Measurements from ENCODE around the gene LHFPL3. TPM values are rescaled to one million over a fixed set of nuclear protein-coding genes. Genes with fewer than 3 reads are reported as not detected.
A peak's percentile ranks its signal among the peaks of the same experiment; 100 is the strongest.

LHFPL3 gene
- total RNA-seq, 1 donor from 2014 or later: 0.30 TPM

GRCh38 chr7:104851268-104851667, 522.9 kb downstream of the LHFPL3 start:
- Mint-ChIP-seq H3K4me3 (no peak overlapping the region), H3K4me1 (peaks cover 9% of the 10 kb centered on the region), H3K27me3 (ENCODE audit: insufficient read depth, low read depth) (peaks cover 3% of the 10 kb centered on the region), H3K9me3 (no peaks in the 10 kb centered on the region), H3K36me3 (no peaks in the 10 kb centered on the region), H3K27ac (no peak overlapping the region)
- no peak overlapping the region for H3K4me3 ChIP-seq
- no peaks in the 10 kb centered on the region for H3K79me2 ChIP-seq (ENCODE audit: low read depth)
- no peaks in the 10 kb centered on the region for H3K4me1 ChIP-seq
- no peak overlapping the region for H2AFZ ChIP-seq (replicated peaks)
- H3K9ac ChIP-seq: no peak overlapping the region
- H3K36me3 ChIP-seq: no peaks in the 10 kb centered on the region
- no peaks in the 10 kb centered on the region for H3K9me3 ChIP-seq (ENCODE audit: low read depth)
- H3K4me2 ChIP-seq: no peak overlapping the region
- H4K20me1 ChIP-seq (ENCODE audit: low read depth): no peaks in the 10 kb centered on the region
- H3K27ac ChIP-seq: no peak overlapping the region
- DNase-seq (ENCODE audit: low spot score): no peak
- TF ChIP-seq EZH2 (IDR thresholded peaks at IDR 0.05): no peak
- no peak for TF ChIP-seq EZH2phosphoT487 (IDR thresholded peaks at IDR 0.05)
- TF ChIP-seq CTCF (IDR thresholded peaks at IDR 0.05): no peak
- no peaks in the 10 kb centered on the region for H3K27me3 ChIP-seq
- no peaks in the 10 kb centered on the region for H3F3A ChIP-seq (ENCODE audit: low read depth)

- H3K4me3 Mint-ChIP-seq: no peak overlapping the region
Observed at GRCh38 chr7:104852386-104852785, 524.0 kb downstream of the LHFPL3 start.

GRCh38 chr7:104855861-104856260, 527.5 kb downstream of the LHFPL3 start:
- Mint-ChIP-seq H3K4me3 (no peak overlapping the region), H3K27ac (peak overlapping the region; percentile 51), H3K36me3 (no peaks in the 10 kb centered on the region), H3K4me1 (peaks cover 9% of the 10 kb centered on the region), H3K9me3 (no peaks in the 10 kb centered on the region), H3K27me3 (ENCODE audit: insufficient read depth, low read depth) (no peaks in the 10 kb centered on the region)
- Histone ChIP-seq H3K4me1 (no peaks in the 10 kb centered on the region), H4K20me1 (ENCODE audit: low read depth) (no peaks in the 10 kb centered on the region), H2AFZ (replicated peaks) (no peak overlapping the region), H3K9me3 (ENCODE audit: low read depth) (no peaks in the 10 kb centered on the region), H3K27me3 (peaks cover 7% of the 10 kb centered on the region), H3K36me3 (no peaks in the 10 kb centered on the region), H3K9ac (no peak overlapping the region), H3K4me3 (no peak overlapping the region), H3K4me2 (no peak overlapping the region), H3K27ac (no peak overlapping the region), H3K79me2 (ENCODE audit: low read depth) (no peaks in the 10 kb centered on the region), H3F3A (ENCODE audit: low read depth) (no peaks in the 10 kb centered on the region)
- TF ChIP-seq EZH2phosphoT487 (IDR thresholded peaks at IDR 0.05) (no peak), EZH2 (IDR thresholded peaks at IDR 0.05) (no peak), CTCF (IDR thresholded peaks at IDR 0.05) (no peak)
- no peak for DNase-seq (ENCODE audit: low spot score)

More at GRCh38 chr7:104852386-104852785, 524.0 kb downstream of the LHFPL3 start:
- no peaks in the 10 kb centered on the region for H3K27me3 ChIP-seq
- peaks cover 9% of the 10 kb centered on the region for H3K4me1 Mint-ChIP-seq
- H2AFZ ChIP-seq (replicated peaks): peak overlapping the region; percentile 66
- no peaks in the 10 kb centered on the region for H3F3A ChIP-seq (ENCODE audit: low read depth)
- H3K27ac Mint-ChIP-seq: no peak overlapping the region
- H3K9me3 Mint-ChIP-seq: no peaks in the 10 kb centered on the region
- H3K4me2 ChIP-seq: no peak overlapping the region
- DNase-seq (ENCODE audit: low spot score): no peak
- no peak for TF ChIP-seq CTCF (IDR thresholded peaks at IDR 0.05)
- no peak for TF ChIP-seq EZH2 (IDR thresholded peaks at IDR 0.05)
- no peak for TF ChIP-seq EZH2phosphoT487 (IDR thresholded peaks at IDR 0.05)
- peaks cover 3% of the 10 kb centered on the region for H3K27me3 Mint-ChIP-seq (ENCODE audit: insufficient read depth, low read depth)
- H3K36me3 ChIP-seq: no peaks in the 10 kb centered on the region
- no peaks in the 10 kb centered on the region for H3K79me2 ChIP-seq (ENCODE audit: low read depth)
- H4K20me1 ChIP-seq (ENCODE audit: low read depth): no peaks in the 10 kb centered on the region
- no peaks in the 10 kb centered on the region for H3K9me3 ChIP-seq (ENCODE audit: low read depth)
- H3K4me3 ChIP-seq: no peak overlapping the region
- H3K4me1 ChIP-seq: no peaks in the 10 kb centered on the region
- no peaks in the 10 kb centered on the region for H3K36me3 Mint-ChIP-seq
- H3K9ac ChIP-seq: no peak overlapping the region
- no peak overlapping the region for H3K27ac ChIP-seq
